Activated naive CD8-positive, alpha-beta T cell treated with anti-CD3 and anti-CD28 coated beads, Interleukin-2, amount 50 U/mL, for 24 hours (primary cell): ENCODE results near the gene CXXC5.

Experiments used
- ATAC-seq: fragments of 150-1000 bp; cut with Tn5 transposase; one replicate; pipeline ENCODE4 v1.10.0; 2021
- DNase-seq: peaks from one replicate; pipeline ENCODE4 v3.0.0; 2021
- H3K27ac Mint-ChIP-seq: one replicate; pipeline ENCODE4 v1.8.0; 2021; ENCODE audit warnings: mild to moderate bottlenecking, mixed read lengths
- H3K27me3 Mint-ChIP-seq: one replicate; pipeline ENCODE4 v1.8.0; 2021; ENCODE audit warnings: mixed read lengths
- H3K36me3 Mint-ChIP-seq: one replicate; pipeline ENCODE4 v1.8.0; 2021; ENCODE audit warnings: low read depth, mixed read lengths
- H3K4me1 Mint-ChIP-seq: one replicate; pipeline ENCODE4 v1.8.0; 2021; ENCODE audit warnings: mixed read lengths
- H3K4me3 Mint-ChIP-seq: one replicate; pipeline ENCODE4 v1.8.0; 2021; ENCODE audit warnings: mild to moderate bottlenecking, moderate library complexity, mixed read lengths
- H3K9me3 Mint-ChIP-seq: one replicate; pipeline ENCODE4 v1.8.0; 2021; ENCODE audit warnings: mixed read lengths

CXXC5 gene

DNA sequence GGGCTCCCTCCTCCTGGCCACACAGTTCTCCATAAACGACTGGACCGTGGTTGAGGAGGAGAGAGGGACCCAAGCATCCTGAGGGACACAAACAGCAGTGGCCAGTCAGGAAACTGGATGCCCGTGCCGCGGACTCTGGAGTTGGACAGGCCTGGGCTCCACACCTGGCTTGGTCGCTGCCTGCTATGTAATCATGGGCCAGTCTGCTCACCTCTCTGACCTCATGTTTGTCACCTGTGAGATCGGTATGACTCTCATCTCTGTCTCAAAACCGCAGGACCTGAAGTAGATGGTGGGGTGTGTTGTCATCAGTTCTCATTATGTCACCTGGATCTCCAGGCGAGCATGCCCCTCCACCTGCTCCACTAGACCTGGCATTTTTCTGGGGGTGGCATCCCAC, 14.5 kb downstream of the CXXC5 start:
- no peak for ATAC-seq
- H3K4me1 Mint-ChIP-seq: peaks cover 60% of the 10 kb centered on the region

DNA sequence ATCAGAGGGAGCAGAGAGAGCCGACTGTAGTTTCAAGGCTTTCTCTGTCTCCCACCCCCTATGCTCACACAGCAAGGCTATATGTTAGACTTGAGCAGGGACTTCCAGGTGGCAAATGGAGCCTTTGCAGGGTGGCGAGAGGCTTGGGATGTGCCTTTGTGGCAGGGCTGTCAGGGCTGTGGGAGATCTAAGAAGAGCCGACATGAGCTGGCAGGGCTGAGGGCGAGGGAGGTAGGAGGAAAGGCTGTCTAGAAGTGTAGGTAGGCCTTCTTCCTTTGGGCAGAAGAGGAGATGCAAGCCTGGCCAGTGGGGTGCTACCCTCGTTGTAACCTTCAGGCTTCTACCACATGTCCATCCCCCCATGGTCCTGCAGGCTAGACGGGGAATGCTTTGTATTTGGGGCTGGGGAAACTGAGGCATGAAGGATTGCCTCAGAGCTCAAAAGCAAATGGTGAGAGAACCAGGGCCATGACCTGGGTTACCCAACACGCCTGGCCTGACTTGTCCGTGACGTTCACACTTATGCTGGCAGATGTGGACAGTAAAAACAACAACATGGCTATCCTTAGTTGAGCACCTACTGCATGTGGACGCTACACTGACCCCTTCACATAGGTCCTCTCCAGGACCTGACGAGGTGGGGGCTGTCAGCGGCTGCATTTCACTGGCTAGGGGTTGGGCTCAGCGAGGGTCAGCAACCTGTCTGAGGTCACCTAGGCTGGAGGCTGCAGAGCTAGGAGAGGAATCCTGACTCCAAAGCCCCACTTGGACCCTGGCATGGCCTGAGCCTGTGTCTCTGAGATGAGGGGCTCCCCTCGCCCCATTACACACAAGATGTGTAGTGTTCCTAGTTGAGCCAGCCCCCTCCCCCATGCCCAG, 15.3 kb downstream of the CXXC5 start:
- Mint-ChIP-seq H3K36me3 (no peaks in the 10 kb centered on the region), H3K4me1 (peaks cover 59% of the 10 kb centered on the region), H3K4me3 (no peak overlapping the region), H3K27me3 (no peaks in the 10 kb centered on the region), H3K27ac (no peak overlapping the region), H3K9me3 (no peaks in the 10 kb centered on the region)
- ATAC-seq (no peak), DNase-seq (no peak)

More for the DNA sequence above, 14.5 kb downstream of the CXXC5 start:
- no peaks in the 10 kb centered on the region for H3K36me3 Mint-ChIP-seq
- no peak overlapping the region for H3K4me3 Mint-ChIP-seq
- peaks cover 4% of the 10 kb centered on the region for H3K27me3 Mint-ChIP-seq
- no peaks in the 10 kb centered on the region for H3K9me3 Mint-ChIP-seq
- no peak for DNase-seq
- no peak overlapping the region for H3K27ac Mint-ChIP-seq

DNA sequence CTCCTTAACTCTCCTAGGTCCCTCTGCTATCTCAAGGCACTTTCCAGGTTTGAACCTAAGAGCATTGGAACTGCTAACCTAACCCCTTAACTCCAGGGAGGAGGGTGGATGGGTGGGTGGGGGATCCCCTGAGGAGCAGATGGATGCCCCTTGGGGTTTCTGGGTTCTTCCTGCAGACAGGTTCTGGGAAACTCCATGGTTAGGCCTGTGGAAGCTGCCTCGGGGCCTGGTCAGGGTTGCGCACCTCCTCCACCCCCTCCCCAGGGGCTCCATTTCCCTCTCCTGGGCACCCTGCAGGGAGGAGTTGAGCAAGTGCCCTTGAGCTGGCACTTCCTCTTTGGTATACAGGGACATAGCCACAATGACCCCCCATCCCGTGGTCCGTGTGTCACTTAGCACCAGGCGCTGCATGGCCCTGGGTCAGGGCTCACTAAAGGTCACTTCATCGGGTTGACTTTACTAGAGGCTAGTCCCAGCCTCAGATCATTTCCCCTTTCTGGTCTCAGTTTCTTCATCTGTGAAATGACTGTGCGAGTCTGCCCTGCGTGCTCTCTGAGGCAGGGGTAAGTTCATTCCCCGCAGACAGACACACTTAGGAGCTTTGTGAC, 16.0 kb downstream of the CXXC5 start:
- Mint-ChIP-seq H3K36me3 (no peaks in the 10 kb centered on the region), H3K9me3 (no peaks in the 10 kb centered on the region), H3K4me1 (peaks cover 59% of the 10 kb centered on the region), H3K27me3 (no peaks in the 10 kb centered on the region), H3K27ac (no peak overlapping the region), H3K4me3 (no peak overlapping the region)
- DNase-seq: no peak
- ATAC-seq: peak; percentile 22

DNA sequence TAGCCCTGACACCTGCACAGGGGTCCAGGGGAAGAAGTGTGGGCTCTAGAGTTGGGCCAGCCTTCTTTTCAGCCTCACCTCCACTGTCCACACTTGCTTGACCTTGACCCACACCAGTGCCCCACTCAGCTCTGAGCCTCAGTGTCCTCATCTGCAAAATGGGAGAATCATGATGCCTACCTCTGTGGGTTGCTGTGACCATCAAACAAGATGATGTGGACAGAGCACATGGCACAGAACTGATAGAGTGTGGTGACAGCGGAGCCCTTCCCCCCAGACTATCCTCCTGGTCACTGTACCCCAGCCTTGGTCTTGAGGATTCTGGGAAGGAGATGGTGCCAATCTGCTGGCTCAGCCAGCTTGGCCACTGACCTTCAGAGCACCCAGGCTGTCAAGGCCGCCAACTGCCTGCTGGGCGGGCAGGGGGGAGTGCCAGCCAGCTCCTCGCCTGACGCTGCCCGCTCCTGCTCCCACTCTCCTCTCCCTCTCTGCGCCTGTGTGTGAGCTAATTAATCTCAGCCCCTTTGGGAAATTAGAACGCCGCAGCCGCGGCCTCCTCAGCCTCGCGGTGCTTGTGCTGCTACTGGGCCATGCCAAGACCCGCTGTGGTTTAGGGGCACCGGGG, 16.7 kb downstream of the CXXC5 start:
- DNase-seq: no peak
- no peak for ATAC-seq
- Mint-ChIP-seq H3K36me3 (no peaks in the 10 kb centered on the region), H3K9me3 (no peaks in the 10 kb centered on the region), H3K4me3 (no peak overlapping the region), H3K4me1 (peaks cover 64% of the 10 kb centered on the region), H3K27ac (no peak overlapping the region), H3K27me3 (no peaks in the 10 kb centered on the region)

DNA sequence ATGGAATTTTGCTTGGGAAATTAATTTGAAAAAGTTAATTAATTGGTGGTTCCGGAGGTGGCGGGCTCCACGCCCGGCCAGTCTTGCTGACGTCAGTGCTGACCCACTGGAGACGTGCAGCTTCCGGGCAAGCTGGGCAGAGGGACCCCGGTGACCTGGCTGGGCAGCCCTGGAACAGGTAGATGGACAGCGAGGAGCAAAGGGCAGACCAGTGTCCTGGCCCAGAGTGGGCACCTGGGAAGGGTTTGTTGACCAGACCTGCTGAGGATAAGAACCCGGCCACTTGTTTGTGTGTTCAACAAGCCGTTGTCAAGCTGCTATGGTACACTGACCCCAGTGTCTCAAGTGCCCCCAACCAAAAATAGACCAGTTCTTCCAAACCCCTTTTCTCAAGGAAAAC, 17.5 kb downstream of the CXXC5 start:
- Mint-ChIP-seq H3K36me3 (no peaks in the 10 kb centered on the region), H3K4me1 (peaks cover 68% of the 10 kb centered on the region), H3K27ac (no peak overlapping the region), H3K27me3 (no peaks in the 10 kb centered on the region), H3K4me3 (no peak overlapping the region), H3K9me3 (no peaks in the 10 kb centered on the region)
- DNase-seq (no peak), ATAC-seq (no peak)

DNA sequence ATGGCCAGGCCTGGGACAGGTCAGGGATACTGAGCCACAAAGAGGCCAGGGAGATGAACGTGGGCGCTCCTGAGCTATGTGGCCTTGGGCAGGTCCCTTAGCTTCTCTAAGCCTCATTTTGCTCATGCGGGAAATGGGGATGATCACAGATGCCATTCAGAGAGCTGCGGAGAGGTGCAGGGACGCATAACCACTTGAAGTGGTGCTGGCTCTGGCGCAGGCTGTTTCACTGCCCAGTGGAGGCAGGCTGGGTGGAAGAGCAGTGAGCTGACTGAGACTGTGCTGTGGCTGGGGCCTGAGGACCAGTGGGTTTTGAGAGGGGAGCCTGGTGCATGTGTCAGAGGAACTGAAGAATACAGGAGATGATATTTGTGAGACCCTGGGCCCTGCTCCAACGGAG, 18.4 kb downstream of the CXXC5 start:
- Mint-ChIP-seq H3K4me3 (no peak overlapping the region), H3K27me3 (no peaks in the 10 kb centered on the region), H3K27ac (no peak overlapping the region), H3K4me1 (peaks cover 67% of the 10 kb centered on the region), H3K9me3 (no peaks in the 10 kb centered on the region), H3K36me3 (no peaks in the 10 kb centered on the region)
- no peak for ATAC-seq
- DNase-seq: no peak

DNA sequence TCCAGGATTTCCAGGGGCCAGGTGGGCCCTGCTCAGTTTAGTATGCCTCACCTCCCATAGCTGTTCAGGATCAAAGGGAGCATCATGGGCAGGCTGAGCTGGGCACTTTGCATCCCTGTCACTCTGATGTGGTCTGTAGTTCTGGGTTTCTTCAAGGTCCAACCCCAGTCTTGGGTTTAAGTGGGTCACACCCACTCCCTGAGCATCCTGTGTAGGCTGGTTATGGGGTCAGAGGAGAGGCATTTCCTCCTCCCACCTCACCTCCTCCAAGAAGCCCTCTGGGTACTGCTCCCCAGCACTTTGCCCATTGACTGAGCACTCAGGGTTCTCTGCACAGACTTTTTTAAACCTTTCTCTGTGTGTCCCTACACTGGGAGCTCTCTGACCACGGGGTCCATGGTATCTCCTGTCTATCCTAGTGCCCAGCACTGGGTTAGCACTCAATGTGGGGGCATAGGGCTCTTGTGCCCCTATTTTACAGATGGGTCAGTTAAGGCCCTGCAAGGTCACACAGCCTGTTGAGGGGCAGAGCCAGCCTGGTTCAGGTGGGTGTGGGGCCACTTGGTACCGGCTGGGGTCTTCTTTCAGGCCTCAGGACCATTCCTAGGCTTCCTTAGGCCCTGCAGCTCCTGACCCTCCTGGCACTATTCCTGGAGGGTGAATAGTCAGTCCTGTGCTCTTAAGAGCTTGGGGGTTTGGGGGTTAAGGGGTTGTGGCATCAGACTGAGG, 19.0 kb downstream of the CXXC5 start:
- no peak overlapping the region for H3K4me3 Mint-ChIP-seq
- H3K27ac Mint-ChIP-seq: no peak overlapping the region
- H3K36me3 Mint-ChIP-seq: no peaks in the 10 kb centered on the region
- no peak for ATAC-seq
- no peak for DNase-seq
- H3K27me3 Mint-ChIP-seq: no peaks in the 10 kb centered on the region
- no peaks in the 10 kb centered on the region for H3K9me3 Mint-ChIP-seq
- H3K4me1 Mint-ChIP-seq: peaks cover 67% of the 10 kb centered on the region

DNA sequence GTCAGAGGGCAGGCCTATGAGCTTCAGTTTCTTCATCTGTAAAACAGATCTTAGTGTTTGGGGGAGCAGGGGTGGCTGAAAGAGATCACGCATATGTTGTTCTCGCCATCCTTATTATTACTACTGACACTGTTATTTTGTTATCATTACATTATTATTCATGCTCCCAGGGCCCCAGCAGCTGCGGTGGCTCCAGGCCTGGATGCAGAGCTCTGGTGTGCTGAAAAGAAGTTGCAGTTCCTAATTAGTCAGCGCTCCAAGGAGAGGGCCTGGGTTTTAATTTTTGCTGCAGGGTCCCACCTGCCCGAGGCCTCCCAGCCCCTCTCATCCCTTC, 19.5 kb downstream of the CXXC5 start:
- no peak for DNase-seq
- Mint-ChIP-seq H3K27ac (no peak overlapping the region), H3K4me1 (peaks cover 63% of the 10 kb centered on the region)

DNA sequence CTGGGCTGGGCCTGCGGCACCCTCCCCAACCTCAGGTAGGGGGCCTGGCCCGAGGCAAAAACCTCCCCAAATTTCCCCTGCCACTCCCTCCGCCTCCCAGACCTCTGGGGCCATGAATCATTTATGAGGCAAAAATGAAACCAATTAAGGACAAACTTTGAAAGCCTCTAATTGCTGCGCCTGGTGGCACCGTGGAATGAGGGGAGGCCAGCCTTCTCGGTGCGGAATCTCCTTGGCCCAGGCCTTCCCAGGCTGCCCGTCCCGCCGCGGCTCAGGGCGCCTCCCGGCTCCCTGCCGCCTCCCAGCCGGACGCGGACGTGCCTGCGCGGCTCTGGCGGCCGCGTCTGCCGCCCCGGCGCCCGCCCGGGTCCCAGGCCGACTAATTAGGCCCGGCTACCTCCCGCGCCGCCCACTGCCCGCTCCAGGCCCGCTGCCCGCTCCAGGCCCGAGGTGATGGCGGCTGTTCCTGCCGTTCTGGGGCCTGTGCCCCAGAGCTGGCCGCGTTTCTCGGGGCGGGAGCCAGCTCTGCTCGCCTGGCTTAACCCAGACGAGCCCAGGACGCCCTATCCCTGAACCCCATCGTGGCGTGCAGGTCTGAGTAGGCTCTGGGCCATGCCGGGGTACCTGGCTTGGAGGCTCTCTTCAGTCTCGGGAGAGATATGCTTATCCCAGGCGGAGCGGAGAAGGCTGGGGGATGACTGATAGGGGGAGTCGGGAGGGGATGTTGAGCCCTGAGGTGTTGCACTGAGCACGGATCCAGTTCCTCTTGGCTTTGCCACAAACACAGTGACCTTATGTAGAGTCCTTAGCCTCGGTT, 20.1 kb downstream of the CXXC5 start:
- Mint-ChIP-seq H3K27me3 (no peaks in the 10 kb centered on the region), H3K4me1 (peaks cover 60% of the 10 kb centered on the region), H3K4me3 (peak overlapping the region; percentile 73), H3K36me3 (no peaks in the 10 kb centered on the region), H3K27ac (peak overlapping the region; percentile 49), H3K9me3 (no peaks in the 10 kb centered on the region)
- DNase-seq: peak; percentile 53
- ATAC-seq: peak; percentile 25

More for the DNA sequence above, 19.5 kb downstream of the CXXC5 start:
- no peaks in the 10 kb centered on the region for H3K27me3 Mint-ChIP-seq
- peak overlapping the region; percentile 42 for H3K4me3 Mint-ChIP-seq
- no peaks in the 10 kb centered on the region for H3K9me3 Mint-ChIP-seq
- ATAC-seq: no peak
- no peaks in the 10 kb centered on the region for H3K36me3 Mint-ChIP-seq

DNA sequence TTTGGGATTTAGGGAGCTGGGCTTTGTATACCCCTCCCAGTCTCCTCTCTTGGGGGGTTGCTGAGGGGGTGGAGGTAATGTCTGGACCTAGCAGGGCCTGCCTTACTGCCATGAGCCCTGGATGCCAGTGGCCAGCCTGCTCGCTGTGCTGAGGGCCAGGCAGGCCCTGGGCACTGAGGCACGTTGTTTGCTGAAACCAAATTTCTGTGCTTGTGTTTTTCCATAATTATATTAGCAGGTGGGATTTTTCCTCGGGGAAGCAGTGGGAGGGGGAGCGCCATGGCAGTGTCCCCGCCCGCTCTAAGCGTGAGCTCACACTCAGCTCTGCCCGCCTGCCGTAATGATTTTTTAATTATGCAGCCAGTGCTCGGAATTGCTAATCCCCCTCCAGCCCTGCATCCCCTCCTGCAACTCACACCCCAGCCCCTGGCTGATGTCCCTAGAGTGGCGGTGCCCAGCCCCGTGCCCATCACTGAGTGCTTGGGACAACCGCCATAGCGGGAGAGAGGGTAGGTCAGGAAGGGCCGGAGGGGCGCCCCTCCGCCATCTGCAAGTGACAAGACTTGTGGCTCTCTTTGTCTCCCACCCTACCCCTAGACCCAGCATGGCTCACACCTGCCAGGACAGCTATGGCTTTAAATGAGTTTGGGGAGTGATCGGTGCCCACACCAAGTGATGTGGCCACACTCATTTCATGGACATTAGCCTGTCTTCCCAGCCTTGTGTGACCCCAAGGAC, 20.9 kb downstream of the CXXC5 start:
- peaks cover 54% of the 10 kb centered on the region for H3K4me1 Mint-ChIP-seq
- peak overlapping the region; percentile 73 for H3K4me3 Mint-ChIP-seq
- no peak for DNase-seq
- peak overlapping the region; percentile 63 for H3K27ac Mint-ChIP-seq
- ATAC-seq: no peak
- H3K9me3 Mint-ChIP-seq: no peaks in the 10 kb centered on the region
- H3K27me3 Mint-ChIP-seq: no peaks in the 10 kb centered on the region
- no peaks in the 10 kb centered on the region for H3K36me3 Mint-ChIP-seq

DNA sequence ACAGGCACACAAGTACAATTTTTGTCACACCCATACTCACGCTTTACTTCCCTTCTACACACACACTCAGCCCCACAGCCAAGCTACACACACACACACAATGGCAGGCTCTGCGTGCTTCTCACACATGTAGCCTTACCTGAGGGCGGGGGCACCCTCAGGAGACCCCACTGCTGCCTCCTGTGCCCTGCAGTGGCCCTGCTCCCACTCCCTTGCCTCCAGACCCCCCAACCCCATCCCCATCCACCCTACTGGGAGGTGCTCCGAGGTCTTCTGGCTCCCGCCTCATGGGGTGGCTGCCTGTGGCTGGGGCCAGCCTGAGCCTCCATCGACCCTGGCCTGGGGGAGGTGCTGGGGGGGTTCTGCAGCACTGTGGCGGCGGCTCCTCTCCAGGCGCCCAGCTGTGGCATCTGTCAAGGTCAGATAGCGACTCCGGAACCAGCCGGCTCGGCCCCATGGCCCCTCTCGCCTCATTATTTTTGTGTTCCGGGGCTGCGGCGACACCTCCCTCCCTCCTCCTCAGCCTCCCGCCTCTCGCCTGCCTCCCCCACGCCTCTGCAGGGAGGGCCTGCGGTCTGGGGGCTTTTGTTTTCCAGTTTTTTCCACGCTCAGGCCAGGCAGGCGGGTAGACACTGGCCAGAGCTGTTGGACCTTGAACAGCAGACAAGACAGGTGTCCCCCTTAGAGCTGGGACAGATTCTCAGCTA, 21.7 kb downstream of the CXXC5 start:
- H3K27ac Mint-ChIP-seq: peak overlapping the region; percentile 86
- peak; percentile 17 for ATAC-seq
- H3K27me3 Mint-ChIP-seq: no peaks in the 10 kb centered on the region

DNA sequence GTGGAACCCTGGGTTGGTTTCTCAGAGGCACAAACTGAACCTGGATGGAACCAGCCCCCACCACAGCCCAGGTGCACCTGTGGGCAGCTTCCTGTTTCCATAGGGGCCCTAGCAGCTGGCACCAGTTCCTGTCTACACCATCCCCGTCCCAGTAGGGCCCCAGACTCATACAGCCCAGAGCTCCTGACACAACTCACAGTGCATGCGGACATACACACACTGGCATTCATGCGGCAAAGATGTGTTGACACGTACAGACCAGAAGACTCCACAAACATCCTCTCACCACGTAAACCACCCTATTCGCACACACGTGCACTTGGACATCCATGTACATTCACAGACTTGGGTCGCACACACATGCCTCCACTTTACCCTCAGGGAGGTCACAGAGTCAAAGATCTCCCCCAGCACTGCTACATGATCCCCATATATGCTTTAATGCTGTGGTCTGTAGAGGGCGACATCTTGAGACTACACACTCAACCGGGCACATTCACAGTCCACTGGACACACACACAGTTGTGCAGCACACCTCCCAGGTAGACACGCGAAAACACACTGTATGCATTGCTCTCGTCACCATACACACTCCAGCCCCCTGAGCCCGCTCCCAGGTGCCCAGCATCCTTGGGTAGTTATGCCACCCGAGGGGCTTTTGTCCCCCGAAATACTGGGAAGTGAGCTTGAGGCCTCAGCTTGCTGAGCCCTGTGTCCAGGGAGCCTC, 22.4 kb downstream of the CXXC5 start:
- Mint-ChIP-seq H3K27me3 (no peaks in the 10 kb centered on the region), H3K27ac (peak overlapping the region; percentile 86), H3K36me3 (no peaks in the 10 kb centered on the region), H3K9me3 (no peaks in the 10 kb centered on the region), H3K4me3 (peak overlapping the region; percentile 67), H3K4me1 (peaks cover 47% of the 10 kb centered on the region)
- peak; percentile 39 for DNase-seq
- peak; percentile 30 for ATAC-seq

More for the DNA sequence above, 21.7 kb downstream of the CXXC5 start:
- DNase-seq: peak; percentile 50
- Mint-ChIP-seq H3K4me1 (peaks cover 47% of the 10 kb centered on the region), H3K9me3 (no peaks in the 10 kb centered on the region), H3K36me3 (no peaks in the 10 kb centered on the region), H3K4me3 (peak overlapping the region; percentile 73)
